Neural cell (in vitro differentiated cells): ENCODE data around the gene XDH. TPM values are rescaled to one million over a fixed set of nuclear protein-coding genes. Genes with fewer than 3 reads are reported as not detected.

Experiments
- H2AFZ ChIP-seq: fragments of 200-600, 300-800 bp; sonication (generic), shearing (Covaris generic); 2 replicates; pipeline ENCODE4 v1.6.0; 2014; ENCODE audit warnings: low read depth, mild to moderate bottlenecking, antibody characterized with exemption, low read length, moderate library complexity
- H3F3A ChIP-seq: fragments of 200-600 bp; shearing (Covaris generic); 2 replicates; pipeline ENCODE4 v1.6.1; 2016; ENCODE audit warnings: mild to moderate bottlenecking, moderate library complexity, mixed read lengths, antibody characterized with exemption, low read length; ENCODE audit not compliant: insufficient read depth, poor library complexity, severe bottlenecking
- H3K27ac ChIP-seq: fragments of 200-600, 300-800 bp; sonication (generic), shearing (Covaris generic); 2 replicates; pipeline ENCODE4 v1.5.1; 2014; ENCODE audit warnings: mild to moderate bottlenecking, low read length, moderate library complexity
- H3K27me3 ChIP-seq: fragments of 300-800, 200-600 bp; sonication (generic), shearing (Covaris generic); 2 replicates; pipeline ENCODE4 v1.6.0; 2014; ENCODE audit warnings: mild to moderate bottlenecking, low read depth, low read length, moderate library complexity; ENCODE audit not compliant: insufficient read depth
- H3K36me3 ChIP-seq: fragments of 300-800, 200-600 bp; sonication (generic), shearing (Covaris generic); 2 replicates; pipeline ENCODE4 v1.5.1; 2014; ENCODE audit warnings: mild to moderate bottlenecking, antibody characterized with exemption, low read length, moderate library complexity; ENCODE audit not compliant: insufficient read depth
- H3K4me2 ChIP-seq: fragments of 300-800, 200-600 bp; sonication (generic), shearing (Covaris generic); 2 replicates; pipeline ENCODE4 v1.6.0; 2014; ENCODE audit warnings: mild to moderate bottlenecking, low read length
- H3K4me3 ChIP-seq: fragments of 300-800, 200-600 bp; sonication (generic), shearing (Covaris generic); 2 replicates; pipeline ENCODE4 v1.5.1; 2014; ENCODE audit warnings: mild to moderate bottlenecking, low read length, moderate library complexity
- H3K79me2 ChIP-seq: fragments of 200-600 bp; shearing (Covaris generic); replicated peaks from 2 replicates; pipeline ENCODE4 v1.6.0; 2014; ENCODE audit warnings: mild to moderate bottlenecking, low read length, moderate library complexity; ENCODE audit not compliant: insufficient read depth
- H3K9ac ChIP-seq: fragments of 300-800, 200-600 bp; sonication (generic), shearing (Covaris generic); 2 replicates; pipeline ENCODE4 v1.6.1; 2016; ENCODE audit warnings: mild to moderate bottlenecking, low read length, mixed read lengths
- H3K9me2 ChIP-seq: fragments of 200-600 bp; shearing (Covaris generic); 2 replicates; pipeline ENCODE4 v1.6.1; 2016; ENCODE audit warnings: mild to moderate bottlenecking, low read length, mixed read lengths; ENCODE audit not compliant: insufficient read depth
- H3K9me3 ChIP-seq: fragments of 200-600, 300-800 bp; sonication (generic), shearing (Covaris generic); 2 replicates; pipeline ENCODE4 v1.6.1; 2016; ENCODE audit warnings: mild to moderate bottlenecking, mixed run types, low read length, moderate library complexity, mixed read lengths
- H4K20me1 ChIP-seq: fragments of 200-600 bp; shearing (Covaris generic); 2 replicates; pipeline ENCODE4 v1.6.1; 2016; ENCODE audit warnings: mild to moderate bottlenecking, mixed run types; ENCODE audit not compliant: insufficient read depth
- CTCF ChIP-seq: fragments of 450-650 bp; IDR thresholded peaks from 2 replicates; pipeline ENCODE4 v1.5.1; 2014; ENCODE audit warnings: antibody characterized with exemption, mild to moderate bottlenecking, moderate library complexity; ENCODE audit not compliant: poor library complexity, severe bottlenecking
- EP300 ChIP-seq: fragments of 450-650 bp; conservative IDR thresholded peaks from 2 replicates; pipeline ENCODE4 v1.6.1; 2014; ENCODE audit warnings: antibody characterized with exemption, mild to moderate bottlenecking, moderate library complexity; ENCODE audit not compliant: poor library complexity, severe bottlenecking
- EZH2 ChIP-seq: fragments of 200-600, 300-800 bp; shearing (Covaris generic), sonication (generic); IDR thresholded peaks from 2 replicates; pipeline ENCODE4 v1.6.1; 2014; ENCODE audit warnings: antibody characterized with exemption, low read length, borderline replicate concordance, mild to moderate bottlenecking; ENCODE audit not compliant: insufficient read depth, poor library complexity, severe bottlenecking
- MXI1 ChIP-seq: fragments of 450-650 bp; conservative IDR thresholded peaks from 2 replicates; pipeline ENCODE4 v1.6.1; 2014; ENCODE audit warnings: antibody characterized with exemption, mild to moderate bottlenecking; ENCODE audit not compliant: poor library complexity, severe bottlenecking
- POLR2AphosphoS5 ChIP-seq: IDR thresholded peaks from 2 replicates; pipeline ENCODE4 v1.6.1; 2012
- RAD21 ChIP-seq: fragments of 450-650 bp; conservative IDR thresholded peaks from 2 replicates; pipeline ENCODE4 v1.6.1; 2014; ENCODE audit warnings: antibody characterized with exemption, mild to moderate bottlenecking, moderate library complexity
- REST ChIP-seq: IDR thresholded peaks from 2 replicates; pipeline ENCODE4 v1.6.1; 2012; ENCODE audit warnings: borderline replicate concordance
- SMC3 ChIP-seq: fragments of 450-650 bp; conservative IDR thresholded peaks from 2 replicates; pipeline ENCODE4 v1.6.1; 2014; ENCODE audit warnings: antibody characterized with exemption, mild to moderate bottlenecking, moderate library complexity; ENCODE audit not compliant: poor library complexity
- TAF1 ChIP-seq: IDR thresholded peaks from 2 replicates; pipeline ENCODE4 v1.6.1; 2012; ENCODE audit warnings: low read depth
- polyA plus RNA-seq: library from polyadenylated mRNA; depleted of rRNA; stranded (reverse); fragments of >200 nt; gene quantifications from 2 replicates; pipeline ENCODE4 v1.2.3, GENCODE V29; 2014

Gene XDH
- polyA plus RNA-seq, 1 donor from 2014 or later = 0.48 TPM

DNA sequence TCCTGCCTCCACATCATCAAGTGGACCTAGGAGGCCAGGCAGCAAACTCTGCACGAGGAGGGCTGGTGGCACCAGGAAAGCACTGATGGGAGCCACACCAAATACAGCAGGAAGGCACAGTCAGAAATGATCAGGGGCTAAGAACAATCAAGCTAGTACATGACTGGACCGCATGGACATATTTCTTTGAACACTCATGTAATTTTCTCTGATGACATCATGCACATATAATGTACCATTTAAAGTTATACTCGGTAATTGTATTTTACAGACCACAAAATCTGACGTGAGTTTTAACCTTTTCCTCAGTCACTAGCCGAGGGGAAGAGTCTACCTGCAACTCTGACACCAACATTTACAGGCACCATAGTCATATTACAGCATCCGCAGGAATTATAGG lies 76.7 kb downstream of the XDH start:
- no peaks in the 10 kb centered on the region for H3K27me3 ChIP-seq
- H3K27ac ChIP-seq = no peak overlapping the region
- H3K9me3 ChIP-seq = no peaks in the 10 kb centered on the region
- H3K36me3 ChIP-seq = no peaks in the 10 kb centered on the region
- no peak overlapping the region for H2AFZ ChIP-seq
- H3K9me2 ChIP-seq = no peaks in the 10 kb centered on the region
- H3K79me2 ChIP-seq = no peaks in the 10 kb centered on the region
- TF ChIP-seq EZH2 (no peak), REST (no peak), EP300 (no peak), POLR2AphosphoS5 (no peak), SMC3 (no peak), CTCF (no peak), RAD21 (no peak), TAF1 (no peak), MXI1 (no peak)
- no peak overlapping the region for H3K4me2 ChIP-seq
- H4K20me1 ChIP-seq = no peaks in the 10 kb centered on the region
- no peak overlapping the region for H3K9ac ChIP-seq
- H3K4me3 ChIP-seq = no peak overlapping the region
- H3F3A ChIP-seq = no peaks in the 10 kb centered on the region

GRCh38 chr2:31337197-31337596 lies 77.3 kb downstream of the XDH start:
- H4K20me1 ChIP-seq = no peaks in the 10 kb centered on the region
- H3F3A ChIP-seq = no peaks in the 10 kb centered on the region
- H3K9me3 ChIP-seq = no peaks in the 10 kb centered on the region
- H3K36me3 ChIP-seq = no peaks in the 10 kb centered on the region
- TF ChIP-seq TAF1 (no peak), EZH2 (no peak), RAD21 (no peak), CTCF (no peak), POLR2AphosphoS5 (no peak), MXI1 (no peak), EP300 (no peak), SMC3 (no peak)
- no peaks in the 10 kb centered on the region for H3K9me2 ChIP-seq
- no peaks in the 10 kb centered on the region for H3K27me3 ChIP-seq
- no peaks in the 10 kb centered on the region for H3K79me2 ChIP-seq
- H3K9ac ChIP-seq = no peak overlapping the region
- no peak overlapping the region for H3K4me3 ChIP-seq
- no peak overlapping the region for H3K27ac ChIP-seq
- H3K4me2 ChIP-seq = no peak overlapping the region
- H2AFZ ChIP-seq = no peak overlapping the region
